Measurements from ENCODE around the gene KCNK1. TPM values are rescaled to one million over a fixed set of nuclear protein-coding genes. Genes with fewer than 3 reads are reported as not detected.

The KCNK1 gene
- total and polyA plus RNA-seq, 2 of the 8 experiments (the other 6 are each of a cell fraction or from before 2014, with no cell fraction given): 11.9 to 16.5 TPM

GRCh38 chr1:233636503-233636877 is 22.6 kb downstream of the KCNK1 start:
- no peak overlapping the region for H4K8ac ChIP-seq (ENCODE audit: extremely low read depth, insufficient read depth, low read length)
- H3K27ac ChIP-seq (ENCODE audit: low read depth, low read length): no peak overlapping the region
- FAIRE-seq: no peak
- peak overlapping the region; percentile 81; the same call in 1 of the 2 replicates for H2BK12ac ChIP-seq (ENCODE audit: low read depth, low read length)
- H3K79me2 ChIP-seq (ENCODE audit: control insufficient read depth in 1 of 2, insufficient read depth in 2 of 2, low read length in 2 of 2): peaks cover 0 to 7% of the 10 kb centered on the region in 2 experiments; a peak in 1 of 4 replicates
- no peaks in the 10 kb centered on the region for H3K23me2 ChIP-seq (ENCODE audit: low read depth, low read length)
- no peak overlapping the region for H2AFZ ChIP-seq (ENCODE audit: low read length)
- H3K56ac ChIP-seq (replicated peaks; ENCODE audit: insufficient read length, low read depth, low read length): no peak overlapping the region
- peaks cover 0 to 7% of the 10 kb centered on the region in 2 experiments for H4K20me1 ChIP-seq (replicated peaks in 1 of 2; ENCODE audit: control insufficient read depth in 1 of 2, insufficient read depth in 2 of 2, low read length in 2 of 2)
- H2BK15ac ChIP-seq (ENCODE audit: low read length): no peak overlapping the region
- H2BK20ac ChIP-seq (ENCODE audit: low read length): no peak overlapping the region
- no peak overlapping the region; the same call in 1 of the 2 replicates for H2BK5ac ChIP-seq (ENCODE audit: low read depth, low read length)
- peak overlapping the region; percentile 75 for H4K91ac ChIP-seq (replicated peaks; ENCODE audit: insufficient read length, low read length)
- no peak overlapping the region for H2BK120ac ChIP-seq (replicated peaks; ENCODE audit: low read depth, low read length)
- POLR2A ChIA-PET (ENCODE audit: partially characterized antibody): no interaction called here
- H3K27me3 ChIP-seq (replicated peaks in 1 of 4; ENCODE audit: control insufficient read depth in 3 of 4, extremely low read depth in 1 of 4, insufficient read depth in 3 of 4, low read length in 3 of 4): no peaks in the 10 kb centered on the region
- no peak overlapping the region for H3K23ac ChIP-seq (ENCODE audit: insufficient read length)
- H3K14ac ChIP-seq (ENCODE audit: insufficient read length): no peak overlapping the region
- H3K4me3 ChIP-seq (ENCODE audit: extremely low read depth in 1 of 4, insufficient read depth in 2 of 4, low read depth in 3 of 4, low read length in 4 of 4): peak overlapping the region in 1 of 4 experiments; percentile 13; a peak in 1 of 8 replicates
- CTCF ChIA-PET (ENCODE audit: partially characterized antibody): interaction anchor here (1.0 to 1.9 kb wide), 3 partner anchors 144 to 262 kb away, joined by 3 to 6 read pairs (median 3); no protein-coding TSS in a partner anchor
- no peak for DNase-seq (ENCODE audit: low read depth in 1 of 2, low spot score in 2 of 2)
- peak overlapping the region; percentile 17 to 39; a peak in 3 of 4 replicates for H3K4me2 ChIP-seq (ENCODE audit: insufficient read depth in 1 of 2, low read depth in 2 of 2, low read length in 2 of 2)
- H3K36me3 ChIP-seq (ENCODE audit: control insufficient read depth in 2 of 4, insufficient read depth in 4 of 4, low read length in 3 of 4): no peaks in the 10 kb centered on the region; a peak in 1 of 8 replicates
- WGBS, 2 experiments (ENCODE audit: extremely low coverage in 1 of 2, insufficient coverage in 1 of 2, insufficient read length in 1 of 2, insufficient replicate concordance in 2 of 2, low coverage in 1 of 2, low lambda C conversion rate in 2 of 2, missing lambda C conversion rate in 1 of 2): 86% methylated on average over 2 of the region's 2 CpGs; no CpG with 5 or more reads in 1 of the 2 experiments
- H2AK5ac ChIP-seq (ENCODE audit: low read depth, low read length): 0 out of 2 replicates have a peak overlapping the region, but pooled peaks have one; percentile 76
- H3K9ac ChIP-seq (replicated peaks in 1 of 4; ENCODE audit: extremely low read depth in 1 of 4, low read depth in 3 of 4, low read length in 3 of 4): no peak overlapping the region
- H3K4me1 ChIP-seq (replicated peaks in 1 of 4; ENCODE audit: control insufficient read depth in 3 of 4, insufficient read depth in 4 of 4, low read length in 3 of 4): peaks cover 0 to 9% (median 5%) of the 10 kb centered on the region in 4 experiments; a peak in 5 of 7 replicates
- H3K79me1 ChIP-seq (ENCODE audit: low read depth, low read length): no peaks in the 10 kb centered on the region
- TF ChIP-seq RBBP5 (IDR thresholded peaks at IDR 0.05; ENCODE audit: borderline replicate concordance, low read depth, low read length) (no peak), BCL11A (IDR thresholded peaks at IDR 0.05; ENCODE audit: low read depth in 2 of 2, low read length in 2 of 2) (no peak), KDM5A (IDR thresholded peaks at IDR 0.05; ENCODE audit: low read length) (no peak), JUN (IDR thresholded peaks at IDR 0.05; ENCODE audit: low read depth, low read length) (no peak), KDM1A (IDR thresholded peaks at IDR 0.05; ENCODE audit: borderline replicate concordance, low read length) (no peak), NANOG (IDR thresholded peaks at IDR 0.05; ENCODE audit: insufficient read depth, low read depth, low read length, poor library complexity, severe bottlenecking) (no peak), HDAC6 (IDR thresholded peaks at IDR 0.05; ENCODE audit: low read depth, low read length) (no peak)
- H3K18ac ChIP-seq (ENCODE audit: extremely low read depth, low read length): 0 out of 2 replicates have a peak overlapping the region, but pooled peaks have one; percentile 28
- H3K9me3 ChIP-seq (ENCODE audit: insufficient read depth in 2 of 2, low read depth in 1 of 2, low read length in 1 of 2): no peaks in the 10 kb centered on the region
- H3K4ac ChIP-seq (replicated peaks; ENCODE audit: insufficient read length, low read depth, low read length): peak overlapping the region; percentile 75
- no peak overlapping the region for H4K5ac ChIP-seq (ENCODE audit: insufficient read length, low read depth, low read length)

All from H1 (cell line).